RCC 7860 (cell line): ENCODE measurements around the gene CSF3R.
"Not testable (repeated sequence)": the region's sequence is repeated elsewhere in the genome, so short reads cannot be mapped to it uniquely, and the experiment has no call there.

Source experiments
- DNase-seq: peaks from one replicate; pipeline ENCODE4 v3.0.0-alpha.2; 2015; ENCODE audit warnings: low spot score
- FAIRE-seq: peaks from 2 replicates; lab custom pipeline; 2012; peaks lifted over from hg19 to GRCh38; lab: Jason Lieb, UNC

Gene CSF3R

DNA sequence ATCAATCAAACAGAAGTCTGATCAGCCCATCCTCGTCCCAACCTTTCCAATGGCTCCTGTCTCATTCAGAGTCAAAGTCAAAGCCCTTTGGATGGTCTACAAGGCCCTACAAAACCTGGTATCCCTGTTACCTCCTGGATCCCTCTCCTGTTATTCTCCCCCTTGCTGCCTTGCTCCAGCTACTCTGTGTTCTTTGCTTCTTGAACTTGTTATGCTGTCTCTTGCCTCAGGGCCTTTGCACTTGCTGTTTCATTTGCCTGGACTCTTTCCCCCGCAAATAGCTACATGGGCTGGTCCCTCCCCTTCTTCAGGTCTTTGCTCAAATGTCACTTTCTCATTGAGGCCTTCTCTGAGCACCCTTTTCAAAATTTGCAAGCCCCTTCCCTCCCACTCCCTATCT lies 1.4 kb upstream of the CSF3R start:
- FAIRE-seq: no peak
- DNase-seq: no peak

DNA sequence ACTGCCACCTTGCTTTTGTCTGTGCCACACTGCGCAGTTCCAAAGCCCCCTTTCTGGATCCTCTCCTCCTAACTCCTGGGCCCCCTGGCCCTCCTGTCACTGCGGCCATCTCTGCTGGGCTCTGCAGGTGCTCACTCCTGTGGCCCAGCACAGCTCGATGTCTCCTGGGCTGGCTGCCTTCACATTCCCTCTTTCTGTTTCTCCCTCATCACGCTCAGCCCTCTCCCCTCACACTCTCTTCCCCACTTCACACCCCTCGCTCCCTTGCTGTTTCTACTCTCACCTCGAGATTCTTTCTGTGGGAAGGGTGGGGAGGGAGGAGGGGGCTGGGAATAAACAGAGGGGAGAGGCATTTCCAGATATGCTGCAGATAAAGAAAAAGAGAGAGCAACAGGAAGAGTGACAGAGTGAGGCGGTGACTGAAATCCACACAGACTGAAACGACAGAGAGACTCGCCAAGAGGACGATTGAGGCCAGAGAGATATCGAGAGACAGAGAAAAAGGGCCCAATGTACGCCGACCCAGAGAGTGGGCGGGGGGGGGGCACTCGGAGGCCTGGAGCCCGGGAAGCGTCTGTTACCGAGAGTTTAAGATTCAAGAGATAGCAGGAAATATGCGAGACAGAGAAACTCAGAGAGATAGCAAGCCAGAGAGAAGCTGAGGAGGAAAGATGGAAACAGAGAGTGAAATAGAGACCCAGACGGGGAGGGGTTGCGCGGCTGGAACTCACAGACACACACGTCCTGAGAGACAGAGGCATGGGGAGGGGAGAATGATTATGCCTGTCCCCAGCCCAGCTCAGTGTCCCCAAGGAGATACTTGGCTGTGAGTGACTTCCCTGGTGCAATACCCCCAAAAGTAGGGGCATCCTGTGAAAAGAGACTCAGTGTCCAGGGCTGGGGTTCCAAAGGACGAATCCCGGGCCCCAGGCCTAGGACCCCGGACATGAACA lies 666 bp downstream of the CSF3R start:
- FAIRE-seq: no peak
- no peak for DNase-seq

DNA sequence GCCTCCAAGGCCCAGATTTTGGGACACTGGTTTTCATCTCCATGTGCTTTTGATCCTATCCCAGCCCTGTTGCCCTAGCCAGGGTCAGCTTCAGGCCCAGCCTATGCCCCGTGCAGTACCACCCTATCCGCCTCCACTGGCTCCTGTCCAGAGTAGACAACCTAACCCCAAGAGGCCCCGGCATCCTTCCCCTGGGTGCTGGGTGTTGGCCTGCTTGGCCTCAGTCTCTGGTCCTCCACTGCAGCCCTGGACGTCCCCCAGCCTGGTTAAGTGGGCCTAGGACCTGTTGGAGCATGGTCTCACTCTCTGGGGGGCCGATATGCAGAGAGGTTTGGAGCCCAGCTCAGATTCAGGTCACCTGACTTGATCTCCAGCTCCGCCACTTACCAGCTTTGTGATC lies 1.6 kb downstream of the CSF3R start:
- DNase-seq (no peak), FAIRE-seq (no peak)

DNA sequence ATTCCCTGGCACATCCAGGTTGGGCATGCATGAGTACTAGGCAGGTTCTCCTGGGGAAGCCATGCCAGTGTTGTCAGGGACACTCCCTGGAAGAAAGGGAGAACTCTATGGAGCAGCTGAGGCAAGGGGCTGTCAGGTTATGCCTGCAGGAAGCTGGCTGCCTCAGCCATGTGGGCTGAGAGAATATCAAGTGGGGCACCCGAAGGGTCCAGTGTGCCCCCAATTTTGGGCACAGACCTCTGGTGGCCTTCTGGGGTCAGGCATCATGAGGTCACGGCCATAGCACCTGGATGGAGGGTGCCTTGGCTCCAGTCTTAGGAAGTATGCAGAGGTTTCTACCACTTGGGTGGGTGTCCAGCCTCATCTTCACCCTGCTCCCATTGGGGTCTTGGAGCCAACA lies 2.6 kb downstream of the CSF3R start:
- no peak for DNase-seq
- FAIRE-seq: no peak

DNA sequence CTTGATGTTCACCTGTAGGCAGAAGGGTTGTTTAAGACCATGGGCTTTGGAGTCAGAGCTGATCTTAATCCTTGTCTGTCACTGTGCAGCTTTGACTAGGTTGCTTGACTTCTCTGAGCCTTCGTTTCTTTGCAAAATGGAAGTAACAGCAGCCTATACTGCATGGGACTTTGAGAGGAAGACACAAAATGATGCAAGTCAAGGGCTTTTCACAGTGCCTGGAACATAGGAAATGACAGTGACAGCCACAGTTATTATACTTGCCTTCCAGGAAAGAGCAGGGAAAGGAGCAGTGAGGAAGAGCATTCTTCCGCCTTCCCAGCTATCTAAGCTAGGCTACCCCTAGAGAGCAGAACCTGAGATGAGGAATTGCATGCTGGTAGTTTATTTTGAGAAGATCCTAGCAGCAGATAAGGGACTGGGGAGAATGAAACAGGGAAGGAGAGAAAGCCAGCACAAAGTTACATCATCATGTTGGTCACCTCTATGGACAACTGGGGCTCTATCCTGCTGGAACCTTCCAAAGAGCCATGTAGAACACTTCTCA lies 3.1 kb downstream of the CSF3R start:
- DNase-seq (no peak), FAIRE-seq (no peak)

DNA sequence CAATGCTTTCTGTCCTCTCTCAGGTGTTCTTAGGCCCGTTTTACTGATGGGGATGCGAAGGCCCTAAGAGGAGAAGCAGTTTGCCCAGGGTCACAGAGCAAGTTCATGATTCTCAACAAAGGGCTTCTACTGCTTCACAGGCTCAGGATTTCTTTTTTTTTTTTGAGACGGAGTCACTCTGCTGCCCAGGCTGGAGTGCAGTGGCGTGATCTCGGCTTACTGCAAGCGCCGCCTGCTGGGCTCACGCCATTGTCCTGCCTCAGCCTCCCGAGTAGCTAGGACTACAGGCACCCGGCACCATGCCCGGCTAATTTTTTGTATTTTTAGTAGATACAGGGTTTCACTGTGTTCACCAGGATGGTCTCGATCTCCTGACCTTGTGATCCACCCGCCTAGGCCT lies 5.1 kb downstream of the CSF3R start:
- DNase-seq, FAIRE-seq: not testable (repeated sequence)

DNA sequence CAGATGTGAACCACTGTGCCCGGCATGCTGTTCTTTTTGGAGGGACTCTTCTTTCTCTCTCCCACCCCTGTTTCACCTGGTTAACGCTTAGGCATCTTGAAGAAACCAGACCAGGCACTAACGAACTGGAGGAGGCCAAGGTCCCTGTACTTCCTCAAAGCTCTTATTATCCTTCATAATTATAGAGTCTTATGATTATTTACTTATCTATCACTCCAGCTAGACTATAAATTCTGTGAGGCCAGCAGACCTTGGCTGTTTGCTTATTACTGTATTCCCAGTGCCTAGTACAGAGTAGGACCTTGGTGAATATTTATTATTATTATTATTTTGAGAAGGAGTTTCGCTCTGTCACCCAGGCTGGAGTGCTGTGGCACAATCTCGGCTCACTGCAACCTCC lies 5.8 kb downstream of the CSF3R start:
- DNase-seq: no peak
- no peak for FAIRE-seq

DNA sequence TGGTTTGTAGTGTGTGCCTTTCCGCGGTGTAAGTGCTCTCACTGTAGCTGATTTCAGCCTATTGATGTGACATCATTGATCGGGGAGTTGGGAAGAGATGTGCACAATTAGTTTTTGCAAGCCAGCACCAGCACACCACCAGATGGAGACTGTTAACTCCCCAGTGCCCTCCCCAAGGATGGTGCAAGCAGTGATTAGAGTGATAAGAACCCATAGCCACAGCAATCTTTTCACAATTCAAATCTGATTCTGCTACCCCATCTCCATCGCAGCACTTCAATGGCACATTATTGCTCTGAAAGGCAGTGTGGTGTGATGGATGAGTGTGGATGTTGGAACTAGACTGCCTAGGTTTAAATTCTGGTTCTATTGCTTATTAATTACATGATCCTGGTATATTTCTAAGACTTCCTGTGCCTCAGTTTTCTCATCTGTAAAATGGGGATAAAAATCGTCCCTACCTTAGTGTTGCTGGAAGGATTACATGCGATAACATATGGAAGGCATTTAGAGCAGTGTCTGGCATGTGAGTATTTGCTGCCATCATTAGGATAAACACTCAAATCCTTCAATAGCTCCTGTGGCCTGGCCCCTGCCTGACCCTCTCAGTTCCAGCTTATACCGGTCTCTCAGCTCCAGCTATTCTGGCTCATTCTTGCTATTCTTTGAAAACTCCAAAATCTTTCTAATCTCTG lies 6.7 kb downstream of the CSF3R start:
- DNase-seq: no peak

DNA sequence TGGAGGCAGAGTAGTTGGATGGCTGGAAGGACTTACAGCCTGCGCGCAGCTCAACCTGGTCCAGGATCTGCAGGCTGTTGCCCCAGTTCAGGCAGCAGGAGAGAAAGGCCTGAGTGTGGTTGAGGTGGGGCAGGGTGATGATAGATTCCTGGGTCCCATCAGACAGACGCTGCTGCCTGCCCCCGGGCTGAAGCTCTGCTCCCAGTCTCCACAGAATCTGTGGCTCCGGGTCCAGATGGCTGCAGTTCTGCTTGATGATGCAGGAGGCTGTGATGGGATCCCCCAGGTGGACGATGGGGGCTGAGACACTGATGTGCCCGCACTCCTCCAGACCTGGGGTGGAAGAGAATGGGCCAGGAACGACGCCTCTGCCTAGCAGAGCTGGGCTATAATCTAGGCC lies 7.4 kb downstream of the CSF3R start:
- no peak for DNase-seq
- FAIRE-seq: no peak

More for the DNA sequence above, 6.7 kb downstream of the CSF3R start:
- no peak for FAIRE-seq

DNA sequence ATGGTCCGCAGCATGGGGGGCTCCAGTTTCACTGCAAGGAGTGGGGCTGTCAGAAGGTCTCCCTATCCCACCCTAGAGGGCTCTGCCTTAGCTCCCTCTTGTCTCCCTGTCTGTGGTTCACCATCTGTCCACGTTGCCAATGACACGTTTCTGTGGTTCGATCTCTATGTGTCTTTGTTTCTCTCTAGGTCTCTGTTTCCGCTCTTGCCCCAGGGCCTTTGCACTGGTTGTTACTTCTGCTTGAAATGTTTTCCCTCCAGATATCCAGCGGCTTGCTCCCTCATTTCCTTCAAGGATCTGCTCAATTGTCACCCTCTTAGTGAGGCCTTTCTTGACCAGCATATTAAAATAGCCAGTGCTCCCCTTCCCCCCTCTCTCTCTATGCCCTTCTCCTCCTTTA lies 10.1 kb downstream of the CSF3R start:
- no peak for DNase-seq
- FAIRE-seq: no peak

DNA sequence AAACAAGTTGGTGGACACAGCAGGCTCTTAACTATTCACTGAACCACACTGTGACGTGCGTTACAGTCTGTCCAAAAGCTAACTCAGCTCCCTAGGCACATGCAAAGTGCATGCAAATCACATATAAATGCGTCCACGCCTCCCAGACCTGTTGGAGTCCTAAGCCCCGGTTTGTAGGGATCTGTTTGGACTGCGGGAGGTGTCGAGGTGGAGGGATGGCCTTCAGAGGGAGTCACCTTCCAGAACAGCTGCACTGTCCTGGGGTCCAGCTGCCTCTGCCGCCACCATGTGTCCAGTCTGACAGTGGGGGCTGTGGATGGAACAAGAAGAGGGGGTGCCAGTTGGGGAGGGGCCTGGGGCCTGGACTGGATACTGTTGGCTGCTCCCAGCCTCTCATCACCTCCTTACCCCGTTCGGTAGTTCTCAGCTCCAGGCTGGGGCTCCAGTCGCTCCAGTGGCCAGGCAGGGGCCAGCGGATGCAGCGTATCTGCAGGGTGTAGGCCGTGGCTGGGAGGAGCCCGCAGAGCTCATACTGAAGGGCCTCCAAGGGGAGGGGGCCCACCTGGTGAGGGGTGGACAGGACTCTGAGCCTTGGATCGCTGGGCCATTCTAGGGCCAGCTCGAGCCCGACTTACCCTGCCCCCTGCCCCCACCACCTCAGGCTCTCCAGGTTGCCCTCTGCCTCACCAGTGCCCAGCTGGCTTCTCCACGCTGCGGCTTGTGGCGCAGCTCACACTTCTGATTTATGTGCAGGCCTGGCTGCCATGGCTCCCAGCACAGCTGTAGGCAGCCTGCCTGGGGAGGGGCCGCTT lies 10.7 kb downstream of the CSF3R start:
- DNase-seq: no peak
- FAIRE-seq: no peak

DNA sequence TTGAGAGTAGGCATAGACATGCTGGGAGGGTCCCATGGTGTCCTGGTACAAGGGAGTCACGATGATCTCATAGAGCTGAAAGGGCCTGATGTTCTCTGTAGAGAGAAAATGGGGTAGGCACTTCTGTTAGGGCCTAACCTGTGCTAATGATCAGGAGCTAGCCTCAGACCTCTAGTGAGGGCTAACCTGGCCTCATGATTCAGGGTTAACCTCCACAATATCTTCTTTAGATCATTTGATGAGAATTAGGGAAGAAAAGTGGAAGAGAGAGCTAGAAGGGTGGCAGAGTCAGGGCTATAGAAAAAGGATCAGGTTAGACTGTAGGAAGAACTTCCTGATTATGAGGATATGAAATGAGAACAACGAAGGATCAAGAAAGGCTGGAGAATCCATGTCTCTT lies 13.6 kb downstream of the CSF3R start:
- DNase-seq (no peak), FAIRE-seq (no peak)

DNA sequence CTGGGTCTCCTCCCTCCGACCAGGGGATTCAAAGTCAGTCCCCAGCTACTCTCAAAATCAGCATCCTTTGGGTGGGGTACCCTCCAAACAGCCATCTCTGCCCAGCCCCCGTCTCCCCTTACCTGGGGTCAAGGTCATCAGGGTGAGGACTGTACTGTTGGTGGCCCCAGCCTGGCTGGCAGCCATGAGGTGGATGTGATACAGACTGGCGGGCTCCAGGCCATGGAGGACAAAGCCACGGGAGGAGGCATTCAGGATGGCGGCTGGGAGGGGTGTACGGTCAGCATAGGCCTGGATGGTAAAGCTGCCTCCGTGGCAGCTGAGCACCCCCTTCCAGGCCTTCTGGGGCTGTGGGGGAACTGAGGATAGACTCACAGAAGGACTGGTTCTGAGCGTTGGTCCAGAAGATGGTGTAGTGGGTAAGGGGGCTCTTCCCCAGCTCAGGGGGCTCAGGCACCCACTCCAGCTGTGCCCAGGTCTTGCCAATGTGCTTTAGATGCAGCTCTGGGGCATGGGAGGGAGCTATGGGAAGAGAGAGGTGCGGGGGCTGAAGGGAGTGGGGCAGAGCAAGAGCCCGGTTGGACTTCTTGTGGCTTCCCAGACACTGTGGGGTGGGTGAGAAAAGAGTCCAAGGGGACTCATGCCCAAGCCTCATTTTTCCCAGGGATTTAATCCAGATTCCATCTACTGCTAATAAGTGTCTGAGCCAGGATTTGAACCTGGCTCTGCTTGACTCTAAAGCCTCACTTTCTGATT lies 14.8 kb downstream of the CSF3R start:
- no peak for DNase-seq
- FAIRE-seq: no peak

DNA sequence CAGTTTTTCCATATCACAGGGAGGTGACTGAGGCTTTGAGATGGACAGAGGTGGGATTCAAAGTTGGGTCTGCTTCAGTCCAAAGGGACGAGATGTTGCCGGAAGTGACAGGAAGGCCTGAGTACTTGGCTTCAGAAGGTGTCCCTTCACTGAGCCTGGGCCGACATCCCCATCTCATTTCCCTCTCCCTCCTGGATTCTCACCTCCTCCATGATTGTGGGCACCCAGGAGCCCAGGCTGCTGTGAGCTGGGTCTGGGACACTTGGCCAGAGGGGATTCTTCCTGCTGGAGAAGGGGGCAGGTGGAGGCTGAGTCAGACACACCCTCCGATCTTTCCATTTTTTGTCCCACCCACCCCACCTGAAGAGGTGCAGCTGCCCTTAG lies 15.7 kb downstream of the CSF3R start:
- DNase-seq (no peak), FAIRE-seq (no peak)

DNA sequence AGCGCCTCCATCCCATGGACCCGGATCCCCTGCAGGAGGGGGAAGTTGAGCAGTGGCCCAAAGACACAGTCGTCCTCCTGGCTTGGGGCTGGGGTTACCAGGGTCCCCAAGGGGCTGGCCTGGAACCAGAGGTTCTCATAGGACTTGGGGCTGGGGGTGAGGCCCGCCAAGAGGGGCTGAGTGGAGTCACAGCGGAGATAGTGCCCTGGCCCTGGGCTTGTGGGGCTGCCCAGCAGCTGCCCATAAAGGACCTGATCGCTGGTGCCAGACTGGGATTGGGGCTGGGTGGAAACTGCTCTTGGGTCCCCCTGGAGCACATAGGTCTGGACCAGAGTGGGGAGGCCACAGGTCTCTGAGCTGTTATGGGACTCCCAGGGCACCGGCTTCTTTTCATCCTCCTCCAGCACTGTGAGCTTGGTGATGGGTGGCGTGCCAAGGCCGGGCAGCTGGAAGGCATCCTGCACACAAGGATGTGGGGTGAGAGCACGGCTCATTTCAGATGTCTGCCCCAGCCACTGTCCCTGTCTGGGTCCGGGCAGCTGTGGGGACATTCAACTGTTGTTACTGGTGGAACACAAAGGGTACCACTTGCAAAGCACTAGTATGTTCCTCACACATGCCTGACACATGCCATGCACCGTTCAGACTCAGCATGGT lies 16.2 kb downstream of the CSF3R start:
- FAIRE-seq (no peak), DNase-seq (no peak)

DNA sequence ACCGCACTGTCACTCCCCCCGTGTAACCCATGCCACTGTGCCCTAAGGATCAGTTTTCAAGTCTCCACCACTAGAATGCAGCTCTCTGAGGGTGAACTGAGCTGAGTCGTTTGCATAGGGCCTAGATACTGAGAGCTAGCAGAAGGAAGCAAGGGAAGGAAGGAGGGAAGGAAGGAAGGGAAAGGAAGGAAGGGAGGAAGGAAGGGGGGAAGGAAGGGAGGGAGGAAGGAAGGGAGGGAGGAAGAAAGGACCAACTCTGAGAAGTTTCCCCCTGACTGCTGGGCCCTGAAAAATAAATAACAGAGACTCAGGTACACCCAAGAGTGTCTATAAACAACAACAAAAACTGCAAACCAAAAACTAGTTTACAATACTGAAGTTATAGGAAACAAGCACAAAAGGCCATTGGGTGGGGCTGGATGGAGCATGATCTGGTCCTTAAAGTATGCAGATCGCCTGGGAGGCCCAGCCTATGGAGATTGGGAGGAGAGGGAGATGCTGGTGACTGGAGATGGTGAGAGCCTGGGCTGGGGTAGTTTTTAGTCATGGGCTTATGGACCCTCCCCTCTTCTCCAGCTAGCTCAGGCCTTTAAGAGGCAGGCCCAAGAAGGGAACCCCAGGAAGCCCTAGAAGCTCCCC lies 16.9 kb downstream of the CSF3R start:
- DNase-seq (no peak), FAIRE-seq (no peak)

DNA sequence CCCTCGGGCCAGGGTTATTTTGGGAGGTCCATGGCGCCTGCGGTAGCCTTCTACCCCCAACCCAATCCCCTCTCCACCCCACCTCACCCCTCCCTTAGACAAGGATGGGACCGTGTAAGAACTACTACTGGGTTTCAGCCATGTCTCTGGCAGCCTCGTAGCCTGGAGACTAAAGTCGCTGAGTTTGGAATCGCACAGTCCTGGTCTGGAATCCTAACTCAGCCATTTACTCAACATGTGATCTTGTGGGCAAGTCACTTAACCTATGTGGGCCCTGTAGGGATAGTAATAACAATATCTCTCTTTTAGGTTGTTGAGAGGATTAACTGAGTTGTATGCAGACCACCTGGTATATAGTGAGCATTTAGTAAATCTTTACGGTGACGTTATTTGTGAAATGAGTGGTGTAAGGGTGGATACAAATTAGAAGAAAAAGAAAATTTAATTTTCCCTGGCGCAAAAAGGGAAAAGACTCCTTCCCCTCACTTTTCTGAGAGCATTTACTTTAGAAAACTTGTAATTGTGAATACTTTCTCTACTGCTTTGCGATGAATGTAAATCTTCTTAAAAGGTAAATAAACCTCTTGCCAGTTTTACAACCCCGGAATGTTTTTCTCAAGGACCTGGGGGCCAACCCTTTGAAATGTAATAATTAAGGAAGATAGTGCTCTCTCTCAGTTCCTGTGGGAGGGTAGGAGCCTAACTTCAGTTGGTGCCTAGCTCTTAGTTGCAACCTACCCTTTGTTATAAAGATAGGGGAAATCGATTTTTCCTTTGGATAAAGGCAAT lies 17.9 kb downstream of the CSF3R start:
- no peak for FAIRE-seq
- DNase-seq: no peak

DNA sequence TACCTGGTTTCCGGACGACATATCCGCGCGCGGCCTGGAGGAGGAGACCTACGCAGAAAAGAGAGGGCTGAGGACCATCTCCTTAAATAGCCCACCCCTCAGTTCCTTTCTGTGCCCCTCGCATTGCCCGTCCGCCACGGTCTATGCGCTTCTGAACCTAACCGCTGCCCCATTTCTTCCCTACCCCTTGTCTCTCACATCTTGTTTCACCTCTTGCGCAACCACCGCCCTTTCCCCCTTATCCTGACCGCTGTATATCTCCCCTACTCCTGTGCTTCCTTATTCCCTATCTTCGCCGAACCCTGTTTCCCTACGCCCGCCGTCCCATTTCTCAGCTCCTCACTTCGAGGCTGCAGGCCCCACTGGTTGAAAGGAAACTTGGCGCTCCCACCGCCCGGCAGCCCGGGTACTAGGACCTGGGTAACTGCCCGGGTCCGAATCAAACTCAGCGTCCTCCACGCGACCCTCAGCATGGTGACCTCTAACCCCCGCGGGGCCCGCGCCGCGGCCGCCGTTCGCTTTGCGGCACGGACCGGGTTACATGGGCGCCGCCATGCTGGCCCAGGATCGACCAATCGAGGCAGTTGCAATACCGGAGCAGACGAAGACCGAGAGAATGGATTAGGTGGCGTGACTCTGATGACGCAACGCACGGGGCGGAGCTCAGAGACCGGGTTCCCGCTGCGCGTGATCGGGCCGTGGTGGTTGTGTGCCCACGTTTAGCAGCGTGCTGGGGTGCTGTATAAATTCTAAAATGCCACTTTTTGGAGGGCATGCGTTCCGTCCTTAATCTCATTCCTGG lies 18.7 kb downstream of the CSF3R start, which contains the start of gene MRPS15:
Gene MRPS15, minus strand, starts transcription at position 582 of the 802 bp plus-strand sequence. Its CDS starts 109 bp downstream, at position 473.
- FAIRE-seq (peak; percentile 45), DNase-seq (peak; percentile 86)
